BLaER1 treated with 17β-estradiol and CSF1 and Interleukin-3, amounts not matched to agents 10 nM and 100 nM (cell line): ENCODE data around the gene FHOD3.

Experiments used
- H3K27ac ChIP-seq, 11 experiments: shearing (Covaris generic); formaldehyde crosslinking; 2 replicates each; pipeline ENCODE4 v1.8.1; 2022
- H3K27me3 ChIP-seq, 11 experiments: shearing (Covaris generic); formaldehyde crosslinking; 2 replicates each; pipeline ENCODE4 v1.8.1; 2022
- H3K36me3 ChIP-seq, 11 experiments: shearing (Covaris generic); formaldehyde crosslinking; 2 replicates each; pipeline ENCODE4 v1.8.1; 2022
- H3K4me1 ChIP-seq, 10 experiments: shearing (Covaris generic); formaldehyde crosslinking; 2 replicates each; pipeline ENCODE4 v1.8.1; 2022
- H3K4me2 ChIP-seq, 11 experiments: shearing (Covaris generic); formaldehyde crosslinking; 2 replicates each; pipeline ENCODE4 v1.8.1; 2022
- H3K4me3 ChIP-seq, 10 experiments: shearing (Covaris generic); formaldehyde crosslinking; 2 replicates each; pipeline ENCODE4 v1.8.1; 2022
- H3K9ac ChIP-seq, 11 experiments: shearing (Covaris generic); formaldehyde crosslinking; 2 replicates each; pipeline ENCODE4 v1.8.1; 2022
- H3K9me3 ChIP-seq, 11 experiments: shearing (Covaris generic); formaldehyde crosslinking; replicated peaks in 1 of 11; 2 replicates each; pipeline ENCODE4 v1.8.1; 2022
- H4K20me1 ChIP-seq, 11 experiments: shearing (Covaris generic); formaldehyde crosslinking; 2 replicates each; pipeline ENCODE4 v1.8.1; 2022
- Cebpa-rat ChIP-seq, 11 experiments: shearing (Covaris generic); IDR thresholded peaks; 2 replicates each; pipeline ENCODE4 v1.8.1; 2022

FHOD3 gene

GRCh38 chr18:36650906-36651305, 353.4 kb downstream of the FHOD3 start:
- Histone ChIP-seq H3K4me1 (peaks cover 0 to 9% (median 0%) of the 10 kb centered on the region in 10 experiments; a peak in 3 of 20 replicates), H3K9ac (no peak overlapping the region), H3K27me3 (no peaks in the 10 kb centered on the region), H3K4me2 (no peak overlapping the region), H3K36me3 (no peaks in the 10 kb centered on the region), H3K9me3 (no peaks in the 10 kb centered on the region), H3K27ac (no peak overlapping the region), H4K20me1 (no peaks in the 10 kb centered on the region), H3K4me3 (no peak overlapping the region)
- TF ChIP-seq Cebpa-rat (IDR thresholded peaks at IDR 0.05): no peak

DNA sequence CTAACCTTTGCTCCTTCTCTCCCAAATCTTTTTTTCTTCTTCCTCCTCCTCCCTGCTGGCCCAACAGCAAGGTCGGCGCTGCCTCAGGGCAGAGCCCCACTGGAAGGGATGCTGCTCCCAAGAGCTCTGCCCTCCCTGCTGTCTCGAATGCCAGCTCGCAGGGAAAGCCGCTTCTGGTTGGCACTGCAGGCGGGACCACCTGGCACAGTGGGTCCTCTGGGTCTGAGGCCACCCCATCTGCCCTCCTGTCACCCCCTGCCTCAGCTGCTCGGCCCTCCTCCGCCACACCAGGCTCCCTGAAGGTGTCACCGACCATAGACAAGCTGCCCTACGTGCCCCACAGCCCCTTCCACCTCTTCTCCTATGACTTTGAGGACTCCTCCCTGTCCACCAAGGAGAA, 355.0 kb downstream of the FHOD3 start:
- Histone ChIP-seq H3K27me3 (no peaks in the 10 kb centered on the region), H3K27ac (no peak overlapping the region), H3K4me1 (peaks cover 0 to 11% (median 0%) of the 10 kb centered on the region in 10 experiments; a peak in 3 of 20 replicates), H3K4me3 (no peak overlapping the region), H3K9ac (no peak overlapping the region), H3K9me3 (no peaks in the 10 kb centered on the region), H4K20me1 (no peaks in the 10 kb centered on the region), H3K36me3 (no peaks in the 10 kb centered on the region), H3K4me2 (no peak overlapping the region)
- no peak for TF ChIP-seq Cebpa-rat (IDR thresholded peaks at IDR 0.05)

DNA sequence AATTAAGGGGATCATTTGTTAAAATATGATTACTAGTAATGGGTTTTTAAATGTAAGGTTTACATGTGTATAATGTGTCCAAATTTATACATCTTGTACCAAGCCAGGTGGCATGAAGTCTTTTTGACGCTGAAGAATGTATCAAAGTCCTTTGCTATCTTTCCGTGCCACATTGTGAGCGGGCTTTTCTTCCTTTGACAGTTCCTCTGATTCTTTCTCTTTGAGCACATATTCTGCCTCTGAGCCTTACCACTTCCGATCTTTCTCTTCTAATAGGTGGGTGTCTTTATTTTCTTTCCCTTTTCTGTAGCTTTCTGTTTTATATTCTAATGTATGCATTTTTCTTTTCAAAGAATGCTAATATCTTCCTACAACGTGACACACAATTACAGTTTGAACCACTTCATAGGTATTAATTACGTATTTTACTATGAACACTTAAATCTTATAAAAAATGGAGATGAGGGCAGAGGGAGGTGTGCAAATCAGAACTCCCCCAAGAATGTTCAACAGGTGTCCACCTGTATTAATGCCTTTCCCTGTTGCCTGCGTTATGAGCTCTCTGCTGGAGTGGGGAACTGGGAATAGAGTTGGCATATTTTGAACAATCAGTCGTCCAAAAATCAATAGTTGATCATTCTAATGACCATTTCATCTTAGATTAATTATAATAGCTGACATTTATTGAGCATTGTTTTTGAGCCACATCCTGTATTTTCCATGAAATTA, 355.8 kb downstream of the FHOD3 start:
- H3K27ac ChIP-seq: no peak overlapping the region
- H3K9me3 ChIP-seq: no peaks in the 10 kb centered on the region
- no peaks in the 10 kb centered on the region for H4K20me1 ChIP-seq
- no peak overlapping the region for H3K9ac ChIP-seq
- no peak overlapping the region for H3K4me2 ChIP-seq
- H3K4me3 ChIP-seq: no peak overlapping the region
- no peak for TF ChIP-seq Cebpa-rat (IDR thresholded peaks at IDR 0.05)
- no peaks in the 10 kb centered on the region for H3K27me3 ChIP-seq
- H3K36me3 ChIP-seq: no peaks in the 10 kb centered on the region
- H3K4me1 ChIP-seq: peaks cover 0 to 11% (median 0%) of the 10 kb centered on the region in 10 experiments; a peak in 3 of 20 replicates

DNA sequence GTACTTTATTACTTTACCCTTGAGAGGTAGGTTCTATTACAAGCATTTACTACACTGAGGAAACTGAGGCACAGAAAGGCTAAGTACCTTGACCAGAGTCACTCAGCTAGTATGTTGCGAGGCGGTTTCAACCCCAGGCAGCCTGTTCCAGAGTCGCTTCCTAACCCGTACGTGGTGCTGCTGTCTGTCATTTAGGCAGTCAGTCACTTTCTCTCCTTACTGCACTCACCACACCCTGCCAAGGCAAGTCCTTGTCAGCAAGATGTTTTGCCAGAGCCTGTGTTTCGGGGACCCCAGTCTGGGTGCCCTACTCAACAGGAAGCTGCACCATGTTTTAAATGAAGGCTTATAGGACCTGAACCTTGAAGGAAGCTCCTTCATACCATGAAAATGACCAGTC, 356.4 kb downstream of the FHOD3 start:
- H3K36me3 ChIP-seq: no peaks in the 10 kb centered on the region
- no peak for TF ChIP-seq Cebpa-rat (IDR thresholded peaks at IDR 0.05)
- H3K4me1 ChIP-seq: peaks cover 0 to 11% (median 0%) of the 10 kb centered on the region in 10 experiments; a peak in 3 of 20 replicates
- H3K9ac ChIP-seq: no peak overlapping the region
- no peak overlapping the region for H3K4me3 ChIP-seq
- H4K20me1 ChIP-seq: no peaks in the 10 kb centered on the region
- no peaks in the 10 kb centered on the region for H3K27me3 ChIP-seq
- no peak overlapping the region for H3K4me2 ChIP-seq
- no peaks in the 10 kb centered on the region for H3K9me3 ChIP-seq
- H3K27ac ChIP-seq: no peak overlapping the region

- no peak overlapping the region for H3K4me3 ChIP-seq
- H3K27me3 ChIP-seq: no peaks in the 10 kb centered on the region
- no peak overlapping the region for H3K9ac ChIP-seq
- no peak overlapping the region for H3K4me2 ChIP-seq
- peaks cover 0 to 11% (median 0%) of the 10 kb centered on the region in 10 experiments; a peak in 3 of 20 replicates for H3K4me1 ChIP-seq
- no peaks in the 10 kb centered on the region for H3K36me3 ChIP-seq
- TF ChIP-seq Cebpa-rat (IDR thresholded peaks at IDR 0.05): no peak
- H4K20me1 ChIP-seq: no peaks in the 10 kb centered on the region
- H3K27ac ChIP-seq: no peak overlapping the region
- H3K9me3 ChIP-seq: no peaks in the 10 kb centered on the region
Observed at GRCh38 chr18:36655074-36655473, 357.6 kb downstream of the FHOD3 start.

- Histone ChIP-seq H3K4me1 (peaks cover 0 to 11% (median 0%) of the 10 kb centered on the region in 10 experiments; a peak in 3 of 20 replicates), H3K4me2 (peak overlapping the region in 1 of 11 experiments; percentile 4; a peak in 1 of 22 replicates), H3K4me3 (no peak overlapping the region)
Observed at GRCh38 chr18:36655930-36656329, 358.4 kb downstream of the FHOD3 start.

DNA sequence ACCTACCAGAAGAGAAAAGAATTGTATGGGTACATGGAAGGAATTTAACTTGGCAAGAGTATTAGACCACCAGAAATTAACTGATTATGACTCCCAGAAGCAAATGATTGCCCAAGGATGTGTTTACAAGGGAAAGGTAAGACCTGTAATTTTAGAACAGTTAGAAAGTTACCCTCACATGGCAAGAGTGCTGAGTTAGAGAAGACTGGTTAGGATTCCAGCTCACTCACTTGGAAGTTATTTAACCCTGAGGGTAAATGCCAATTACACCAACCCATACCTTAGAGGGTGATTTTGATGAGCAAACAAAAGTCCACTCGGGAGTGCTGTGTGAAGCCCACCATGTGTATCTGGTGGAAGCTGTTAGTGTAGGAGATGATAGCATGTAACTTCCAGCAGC, 361.1 kb downstream of the FHOD3 start:
- TF ChIP-seq Cebpa-rat (IDR thresholded peaks at IDR 0.05): no peak
- Histone ChIP-seq H3K4me3 (no peak overlapping the region), H3K9ac (no peak overlapping the region)

More at GRCh38 chr18:36655930-36656329, 358.4 kb downstream of the FHOD3 start:
- Histone ChIP-seq H3K9ac (no peak overlapping the region), H4K20me1 (no peaks in the 10 kb centered on the region), H3K36me3 (no peaks in the 10 kb centered on the region), H3K27me3 (no peaks in the 10 kb centered on the region), H3K27ac (no peak overlapping the region), H3K9me3 (no peaks in the 10 kb centered on the region)
- TF ChIP-seq Cebpa-rat (IDR thresholded peaks at IDR 0.05): no peak

DNA sequence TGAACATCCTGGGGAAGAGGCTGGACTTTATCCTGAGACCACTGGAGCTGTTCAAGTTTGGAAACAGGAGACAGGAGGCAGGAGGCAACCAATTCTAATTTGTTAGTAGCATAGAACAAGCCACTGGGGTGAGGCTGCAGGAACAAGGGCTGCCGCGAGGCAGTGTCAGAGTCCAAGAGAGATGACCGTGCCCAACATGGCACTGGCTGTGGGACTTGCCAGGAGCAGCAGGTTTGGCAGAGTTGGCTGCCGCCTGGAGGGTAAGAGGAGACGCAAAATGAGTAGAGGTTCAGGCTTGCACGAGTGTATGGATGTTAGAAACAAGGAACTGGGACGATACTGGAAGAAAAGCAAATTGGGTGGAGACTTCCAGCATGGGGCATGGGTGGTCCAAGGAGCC, 362.8 kb downstream of the FHOD3 start:
- H3K4me2 ChIP-seq: no peak overlapping the region
- no peak for TF ChIP-seq Cebpa-rat (IDR thresholded peaks at IDR 0.05)
- H4K20me1 ChIP-seq: no peaks in the 10 kb centered on the region

More for the DNA sequence above, 361.1 kb downstream of the FHOD3 start:
- Histone ChIP-seq H3K27me3 (no peaks in the 10 kb centered on the region), H3K27ac (no peak overlapping the region), H3K36me3 (no peaks in the 10 kb centered on the region), H4K20me1 (no peaks in the 10 kb centered on the region), H3K9me3 (no peaks in the 10 kb centered on the region), H3K4me1 (peaks cover 0 to 16% (median 0%) of the 10 kb centered on the region in 10 experiments; a peak in 5 of 20 replicates), H3K4me2 (no peak overlapping the region)

DNA sequence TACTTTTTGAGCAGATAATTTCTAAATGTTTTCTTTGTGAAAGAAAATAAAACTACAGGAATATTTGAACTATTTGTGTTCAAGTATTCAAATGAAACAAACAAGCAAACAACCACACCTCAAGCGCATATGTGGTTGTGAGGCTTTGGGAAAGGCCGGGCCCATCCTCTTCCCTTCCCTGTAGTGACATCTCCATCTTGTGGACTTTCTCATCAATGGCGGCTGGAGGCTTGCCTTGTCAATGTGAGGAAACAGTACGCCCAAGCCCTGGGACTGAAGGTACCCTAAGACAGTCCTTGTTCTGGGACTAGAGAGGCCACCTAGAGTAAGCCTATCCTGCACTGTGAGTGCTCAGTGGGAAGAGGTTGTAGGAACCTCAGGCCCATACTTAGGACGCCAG, 364.5 kb downstream of the FHOD3 start:
- H4K20me1 ChIP-seq: no peaks in the 10 kb centered on the region
- no peaks in the 10 kb centered on the region for H3K27me3 ChIP-seq
- no peak for TF ChIP-seq Cebpa-rat (IDR thresholded peaks at IDR 0.05)
- H3K4me1 ChIP-seq: peaks cover 0 to 7% (median 0%) of the 10 kb centered on the region in 10 experiments; a peak in 4 of 20 replicates
- no peak overlapping the region for H3K27ac ChIP-seq
- H3K9ac ChIP-seq: no peak overlapping the region
- no peak overlapping the region for H3K4me3 ChIP-seq
- H3K9me3 ChIP-seq: no peaks in the 10 kb centered on the region
- H3K4me2 ChIP-seq: no peak overlapping the region
- no peaks in the 10 kb centered on the region for H3K36me3 ChIP-seq

More for the DNA sequence above, 362.8 kb downstream of the FHOD3 start:
- no peaks in the 10 kb centered on the region for H3K36me3 ChIP-seq
- no peak overlapping the region for H3K9ac ChIP-seq
- no peaks in the 10 kb centered on the region for H3K9me3 ChIP-seq
- no peaks in the 10 kb centered on the region for H3K27me3 ChIP-seq
- no peak overlapping the region for H3K4me3 ChIP-seq
- H3K4me1 ChIP-seq: peaks cover 0 to 13% (median 0%) of the 10 kb centered on the region in 10 experiments; a peak in 5 of 20 replicates
- H3K27ac ChIP-seq: no peak overlapping the region

- H4K20me1 ChIP-seq: no peaks in the 10 kb centered on the region
- TF ChIP-seq Cebpa-rat (IDR thresholded peaks at IDR 0.05): peak in 2 of 11 experiments; percentile 34 to 42; a peak in 2 of 22 replicates
- no peak overlapping the region for H3K27ac ChIP-seq
- peaks cover 0 to 7% (median 0%) of the 10 kb centered on the region in 10 experiments; a peak in 4 of 20 replicates for H3K4me1 ChIP-seq
- H3K9me3 ChIP-seq: no peaks in the 10 kb centered on the region
- H3K27me3 ChIP-seq: no peaks in the 10 kb centered on the region
- no peak overlapping the region for H3K9ac ChIP-seq
- no peak overlapping the region for H3K4me3 ChIP-seq
- no peak overlapping the region for H3K4me2 ChIP-seq
- no peaks in the 10 kb centered on the region for H3K36me3 ChIP-seq
Observed at GRCh38 chr18:36663312-36663711, 365.8 kb downstream of the FHOD3 start.
